Measurements from ENCODE around the gene FHIP2A. TPM values are rescaled to one million over a fixed set of nuclear protein-coding genes. Genes with fewer than 3 reads are reported as not detected.

FHIP2A gene
- total and polyA plus RNA-seq, 2 experiments from 2014 or later = 6.7 to 11.8 TPM

DNA sequence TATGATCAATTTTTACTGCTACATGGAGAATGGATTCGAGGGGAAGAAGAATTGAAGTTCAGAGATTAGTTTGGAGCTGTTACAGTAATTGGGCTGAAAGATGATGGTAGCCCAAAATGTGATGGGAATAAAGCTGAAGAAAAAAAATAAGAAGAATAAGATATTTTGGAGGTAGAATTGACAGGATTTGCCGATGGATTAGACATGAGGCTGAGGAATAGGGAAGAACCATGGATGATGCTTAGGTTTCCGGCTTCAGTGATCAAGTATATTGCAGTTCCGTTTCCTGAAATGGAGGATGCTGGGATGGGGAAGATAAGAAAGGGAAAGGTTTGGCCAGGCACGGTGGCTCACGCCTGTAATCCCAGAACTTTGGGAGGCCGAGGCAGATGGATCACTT is 38.9 kb upstream of the FHIP2A start:
- H3K9me2 ChIP-seq (ENCODE audit: insufficient read depth) = no peaks in the 10 kb centered on the region
- H3K27me3 ChIP-seq (ENCODE audit: insufficient read depth) = no peaks in the 10 kb centered on the region
- no peaks in the 10 kb centered on the region for H3K36me3 ChIP-seq (ENCODE audit: insufficient read depth)
- H3K4me1 ChIP-seq (ENCODE audit: insufficient read depth) = no peaks in the 10 kb centered on the region
- DNase-seq (ENCODE audit: low spot score) (no peak), ATAC-seq (no peak)
- H3F3A ChIP-seq (replicated peaks; ENCODE audit: low read depth) = no peaks in the 10 kb centered on the region
- no peak overlapping the region for H2AFZ ChIP-seq
- Mint-ChIP-seq H3K27ac (no peak overlapping the region), H3K4me1 (peaks cover 3% of the 10 kb centered on the region; the same call in 2 of the 3 replicates), H3K4me3 (no peak overlapping the region), H3K27me3 (ENCODE audit: insufficient read depth, low read depth, poor library complexity) (no peaks in the 10 kb centered on the region), H3K36me3 (ENCODE audit: low read depth) (no peaks in the 10 kb centered on the region), H3K9me3 (peaks cover 4% of the 10 kb centered on the region; the same call in 1 of the 3 replicates)
- H3K4me3 ChIP-seq = no peak overlapping the region
- TF ChIP-seq JUNB (IDR thresholded peaks at IDR 0.05; ENCODE audit: unreplicated experiment) = no peak
- no peak overlapping the region for H3K27ac ChIP-seq (ENCODE audit: low read depth)
- H4K20me1 ChIP-seq (replicated peaks; ENCODE audit: insufficient read depth) = no peaks in the 10 kb centered on the region
- no peaks in the 10 kb centered on the region for H3K79me2 ChIP-seq (replicated peaks; ENCODE audit: insufficient read depth)
- no peak overlapping the region for H3K4me2 ChIP-seq

DNA sequence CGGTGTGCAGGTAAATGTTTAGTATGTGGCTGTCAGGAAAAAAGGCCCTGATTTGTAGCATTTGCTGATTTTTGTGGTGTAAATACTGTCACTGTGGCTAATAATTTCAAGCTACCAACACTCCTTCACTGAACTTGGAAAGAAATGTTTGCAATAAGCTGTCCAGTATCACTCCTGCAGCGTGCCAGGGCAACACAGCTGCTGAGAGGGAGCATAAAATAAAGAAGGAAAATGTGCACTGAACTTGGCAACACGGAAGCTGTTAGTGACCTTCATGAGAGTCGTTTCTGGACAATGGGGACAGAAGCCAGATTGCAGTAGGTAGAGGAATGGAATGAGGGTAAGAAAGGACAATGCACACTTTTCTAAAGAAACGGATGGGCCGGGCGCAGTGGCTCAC is 37.9 kb upstream of the FHIP2A start:
- no peaks in the 10 kb centered on the region for H3K9me2 ChIP-seq (ENCODE audit: insufficient read depth)
- Mint-ChIP-seq H3K9me3 (peaks cover 4% of the 10 kb centered on the region; the same call in 1 of the 3 replicates), H3K4me1 (peaks cover 3% of the 10 kb centered on the region; the same call in 2 of the 3 replicates), H3K27ac (no peak overlapping the region), H3K36me3 (ENCODE audit: low read depth) (no peaks in the 10 kb centered on the region), H3K27me3 (ENCODE audit: insufficient read depth, low read depth, poor library complexity) (no peaks in the 10 kb centered on the region), H3K4me3 (no peak overlapping the region)
- no peaks in the 10 kb centered on the region for H3K79me2 ChIP-seq (replicated peaks; ENCODE audit: insufficient read depth)
- H3F3A ChIP-seq (replicated peaks; ENCODE audit: low read depth) = no peaks in the 10 kb centered on the region
- H4K20me1 ChIP-seq (replicated peaks; ENCODE audit: insufficient read depth) = no peaks in the 10 kb centered on the region
- H3K27ac ChIP-seq (ENCODE audit: low read depth) = no peak overlapping the region
- H3K4me1 ChIP-seq (ENCODE audit: insufficient read depth) = no peaks in the 10 kb centered on the region
- DNase-seq (ENCODE audit: low spot score) (no peak), ATAC-seq (no peak)
- H3K4me3 ChIP-seq = no peak overlapping the region
- TF ChIP-seq ZNF331 (CRISPR knock-in tag; IDR thresholded peaks at IDR 0.05; ENCODE audit: low read depth) = no peak
- no peak for TF ChIP-seq EZH2 (IDR thresholded peaks at IDR 0.05; ENCODE audit: low read depth, unreplicated experiment)
- no peak for TF ChIP-seq STAT1 (IDR thresholded peaks at IDR 0.05; ENCODE audit: unreplicated experiment)
- no peak for TF ChIP-seq ZNF114 (CRISPR knock-in tag; IDR thresholded peaks at IDR 0.05)
- TF ChIP-seq, protein P1, sequence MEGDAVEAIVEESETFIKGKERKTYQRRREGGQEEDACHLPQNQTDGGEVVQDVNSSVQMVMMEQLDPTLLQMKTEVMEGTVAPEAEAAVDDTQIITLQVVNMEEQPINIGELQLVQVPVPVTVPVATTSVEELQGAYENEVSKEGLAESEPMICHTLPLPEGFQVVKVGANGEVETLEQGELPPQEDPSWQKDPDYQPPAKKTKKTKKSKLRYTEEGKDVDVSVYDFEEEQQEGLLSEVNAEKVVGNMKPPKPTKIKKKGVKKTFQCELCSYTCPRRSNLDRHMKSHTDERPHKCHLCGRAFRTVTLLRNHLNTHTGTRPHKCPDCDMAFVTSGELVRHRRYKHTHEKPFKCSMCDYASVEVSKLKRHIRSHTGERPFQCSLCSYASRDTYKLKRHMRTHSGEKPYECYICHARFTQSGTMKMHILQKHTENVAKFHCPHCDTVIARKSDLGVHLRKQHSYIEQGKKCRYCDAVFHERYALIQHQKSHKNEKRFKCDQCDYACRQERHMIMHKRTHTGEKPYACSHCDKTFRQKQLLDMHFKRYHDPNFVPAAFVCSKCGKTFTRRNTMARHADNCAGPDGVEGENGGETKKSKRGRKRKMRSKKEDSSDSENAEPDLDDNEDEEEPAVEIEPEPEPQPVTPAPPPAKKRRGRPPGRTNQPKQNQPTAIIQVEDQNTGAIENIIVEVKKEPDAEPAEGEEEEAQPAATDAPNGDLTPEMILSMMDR (conservative IDR thresholded peaks at IDR 0.05; ENCODE audit: low read depth in 2 of 2) = no peak
- TF ChIP-seq EZH2phosphoT487 (IDR thresholded peaks at IDR 0.05; ENCODE audit: unreplicated experiment) = no peak
- TF ChIP-seq, protein P2, sequence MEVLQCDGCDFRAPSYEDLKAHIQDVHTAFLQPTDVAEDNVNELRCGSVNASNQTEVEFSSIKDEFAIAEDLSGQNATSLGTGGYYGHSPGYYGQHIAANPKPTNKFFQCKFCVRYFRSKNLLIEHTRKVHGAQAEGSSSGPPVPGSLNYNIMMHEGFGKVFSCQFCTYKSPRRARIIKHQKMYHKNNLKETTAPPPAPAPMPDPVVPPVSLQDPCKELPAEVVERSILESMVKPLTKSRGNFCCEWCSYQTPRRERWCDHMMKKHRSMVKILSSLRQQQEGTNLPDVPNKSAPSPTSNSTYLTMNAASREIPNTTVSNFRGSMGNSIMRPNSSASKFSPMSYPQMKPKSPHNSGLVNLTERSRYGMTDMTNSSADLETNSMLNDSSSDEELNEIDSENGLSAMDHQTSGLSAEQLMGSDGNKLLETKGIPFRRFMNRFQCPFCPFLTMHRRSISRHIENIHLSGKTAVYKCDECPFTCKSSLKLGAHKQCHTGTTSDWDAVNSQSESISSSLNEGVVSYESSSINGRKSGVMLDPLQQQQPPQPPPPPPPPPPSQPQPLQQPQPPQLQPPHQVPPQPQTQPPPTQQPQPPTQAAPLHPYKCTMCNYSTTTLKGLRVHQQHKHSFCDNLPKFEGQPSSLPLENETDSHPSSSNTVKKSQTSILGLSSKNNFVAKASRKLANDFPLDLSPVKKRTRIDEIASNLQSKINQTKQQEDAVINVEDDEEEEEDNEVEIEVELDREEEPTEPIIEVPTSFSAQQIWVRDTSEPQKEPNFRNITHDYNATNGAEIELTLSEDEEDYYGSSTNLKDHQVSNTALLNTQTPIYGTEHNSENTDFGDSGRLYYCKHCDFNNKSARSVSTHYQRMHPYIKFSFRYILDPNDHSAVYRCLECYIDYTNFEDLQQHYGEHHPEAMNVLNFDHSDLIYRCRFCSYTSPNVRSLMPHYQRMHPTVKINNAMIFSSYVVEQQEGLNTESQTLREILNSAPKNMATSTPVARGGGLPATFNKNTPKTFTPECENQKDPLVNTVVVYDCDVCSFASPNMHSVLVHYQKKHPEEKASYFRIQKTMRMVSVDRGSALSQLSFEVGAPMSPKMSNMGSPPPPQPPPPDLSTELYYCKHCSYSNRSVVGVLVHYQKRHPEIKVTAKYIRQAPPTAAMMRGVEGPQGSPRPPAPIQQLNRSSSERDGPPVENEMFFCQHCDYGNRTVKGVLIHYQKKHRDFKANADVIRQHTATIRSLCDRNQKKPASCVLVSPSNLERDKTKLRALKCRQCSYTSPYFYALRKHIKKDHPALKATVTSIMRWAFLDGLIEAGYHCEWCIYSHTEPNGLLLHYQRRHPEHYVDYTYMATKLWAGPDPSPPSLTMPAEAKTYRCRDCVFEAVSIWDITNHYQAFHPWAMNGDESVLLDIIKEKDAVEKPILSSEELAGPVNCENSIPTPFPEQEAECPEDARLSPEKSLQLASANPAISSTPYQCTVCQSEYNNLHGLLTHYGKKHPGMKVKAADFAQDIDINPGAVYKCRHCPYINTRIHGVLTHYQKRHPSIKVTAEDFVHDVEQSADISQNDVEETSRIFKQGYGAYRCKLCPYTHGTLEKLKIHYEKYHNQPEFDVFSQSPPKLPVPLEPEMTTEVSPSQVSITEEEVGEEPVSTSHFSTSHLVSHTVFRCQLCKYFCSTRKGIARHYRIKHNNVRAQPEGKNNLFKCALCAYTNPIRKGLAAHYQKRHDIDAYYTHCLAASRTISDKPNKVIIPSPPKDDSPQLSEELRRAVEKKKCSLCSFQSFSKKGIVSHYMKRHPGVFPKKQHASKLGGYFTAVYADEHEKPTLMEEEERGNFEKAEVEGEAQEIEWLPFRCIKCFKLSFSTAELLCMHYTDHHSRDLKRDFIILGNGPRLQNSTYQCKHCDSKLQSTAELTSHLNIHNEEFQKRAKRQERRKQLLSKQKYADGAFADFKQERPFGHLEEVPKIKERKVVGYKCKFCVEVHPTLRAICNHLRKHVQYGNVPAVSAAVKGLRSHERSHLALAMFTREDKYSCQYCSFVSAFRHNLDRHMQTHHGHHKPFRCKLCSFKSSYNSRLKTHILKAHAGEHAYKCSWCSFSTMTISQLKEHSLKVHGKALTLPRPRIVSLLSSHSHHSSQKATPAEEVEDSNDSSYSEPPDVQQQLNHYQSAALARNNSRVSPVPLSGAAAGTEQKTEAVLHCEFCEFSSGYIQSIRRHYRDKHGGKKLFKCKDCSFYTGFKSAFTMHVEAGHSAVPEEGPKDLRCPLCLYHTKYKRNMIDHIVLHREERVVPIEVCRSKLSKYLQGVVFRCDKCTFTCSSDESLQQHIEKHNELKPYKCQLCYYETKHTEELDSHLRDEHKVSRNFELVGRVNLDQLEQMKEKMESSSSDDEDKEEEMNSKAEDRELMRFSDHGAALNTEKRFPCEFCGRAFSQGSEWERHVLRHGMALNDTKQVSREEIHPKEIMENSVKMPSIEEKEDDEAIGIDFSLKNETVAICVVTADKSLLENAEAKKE (CRISPR knock-in tag; IDR thresholded peaks at IDR 0.05) = no peak
- TF ChIP-seq POLR2AphosphoS5 (IDR thresholded peaks at IDR 0.05; ENCODE audit: low read depth) = no peak
- TF ChIP-seq CREB1 (CRISPR knock-in tag; IDR thresholded peaks at IDR 0.05; ENCODE audit: low read depth) = no peak
- no peak for TF ChIP-seq NANOG (IDR thresholded peaks at IDR 0.05; ENCODE audit: borderline replicate concordance)
- TF ChIP-seq, protein P3, sequence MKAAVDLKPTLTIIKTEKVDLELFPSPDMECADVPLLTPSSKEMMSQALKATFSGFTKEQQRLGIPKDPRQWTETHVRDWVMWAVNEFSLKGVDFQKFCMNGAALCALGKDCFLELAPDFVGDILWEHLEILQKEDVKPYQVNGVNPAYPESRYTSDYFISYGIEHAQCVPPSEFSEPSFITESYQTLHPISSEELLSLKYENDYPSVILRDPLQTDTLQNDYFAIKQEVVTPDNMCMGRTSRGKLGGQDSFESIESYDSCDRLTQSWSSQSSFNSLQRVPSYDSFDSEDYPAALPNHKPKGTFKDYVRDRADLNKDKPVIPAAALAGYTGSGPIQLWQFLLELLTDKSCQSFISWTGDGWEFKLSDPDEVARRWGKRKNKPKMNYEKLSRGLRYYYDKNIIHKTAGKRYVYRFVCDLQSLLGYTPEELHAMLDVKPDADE (IDR thresholded peaks at IDR 0.05) = no peak
- H2AFZ ChIP-seq = 0 out of 2 replicates have a peak overlapping the region, but pooled peaks have one; percentile 10
- H3K4me2 ChIP-seq = no peak overlapping the region
- H3K27me3 ChIP-seq (ENCODE audit: insufficient read depth) = no peaks in the 10 kb centered on the region
- no peaks in the 10 kb centered on the region for H3K36me3 ChIP-seq (ENCODE audit: insufficient read depth)
